NCI-H2227 (cell line): ENCODE measurements around the gene F13A1.

Experiments
- DNase-seq: peaks from one replicate; lab custom pipeline; 2025; ENCODE audit not compliant: unreplicated experiment; lab: John Stamatoyannopoulos, UW

Gene F13A1

GRCh38 chr6:6319952-6320811 is at the start of gene F13A1:
Gene F13A1, minus strand, starts transcription at chr6:6320662. Its CDS starts 1,998 bp downstream, at chr6:6318664.
- DNase-seq: no peak

- no peak for DNase-seq
Observed at GRCh38 chr6:6368684-6369052, 48.2 kb upstream of the F13A1 start.

DNA sequence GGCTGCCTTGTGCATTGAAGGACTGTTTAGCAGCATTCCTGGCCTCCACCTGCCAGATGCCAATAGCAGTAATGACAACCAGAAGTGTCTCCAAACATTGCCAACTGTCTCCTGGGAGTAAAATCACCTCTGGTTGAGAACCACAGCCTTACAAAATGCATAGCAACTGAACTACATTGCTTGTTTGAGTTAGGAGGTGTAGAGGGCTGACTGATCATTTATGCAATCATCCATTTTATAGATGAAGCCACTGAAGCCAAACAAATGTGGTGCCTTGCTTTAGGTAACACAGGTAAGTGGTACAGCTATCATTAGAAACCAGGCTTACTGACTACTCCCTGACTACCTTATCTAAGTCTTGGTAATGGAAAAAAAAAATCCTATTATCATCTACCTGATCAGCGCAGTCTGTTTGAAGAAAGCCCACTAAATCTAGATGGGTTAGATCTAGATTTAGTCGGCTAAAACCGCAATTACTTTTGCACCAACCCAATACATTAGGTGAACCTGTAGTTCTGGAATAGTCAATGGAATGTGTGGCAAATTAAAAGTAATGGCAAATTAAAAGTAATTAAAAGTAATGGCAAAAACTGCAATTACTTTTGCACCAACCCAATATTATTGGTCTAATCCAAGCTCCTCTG is 47.7 kb upstream of the F13A1 start:
- no peak for DNase-seq

DNA sequence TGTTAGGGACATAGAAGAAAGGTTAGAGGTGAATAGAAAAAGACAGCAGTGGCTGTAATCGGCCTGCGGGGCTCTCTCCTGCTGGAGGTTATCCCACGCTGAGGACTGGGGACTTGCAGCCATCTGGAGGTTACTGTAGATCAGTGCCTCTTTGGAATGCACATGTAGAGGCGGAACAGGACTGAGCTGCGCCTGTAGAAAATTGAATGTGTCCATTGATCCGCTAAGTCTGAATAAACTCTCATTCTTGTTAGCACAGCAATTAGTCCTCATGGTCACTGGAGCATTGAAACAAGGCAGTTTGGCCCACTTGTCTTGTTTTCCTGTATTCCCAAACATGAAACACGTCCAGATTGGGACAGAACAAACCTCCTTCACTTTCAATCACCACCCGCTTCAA is 46.3 kb upstream of the F13A1 start:
- DNase-seq: no peak

DNA sequence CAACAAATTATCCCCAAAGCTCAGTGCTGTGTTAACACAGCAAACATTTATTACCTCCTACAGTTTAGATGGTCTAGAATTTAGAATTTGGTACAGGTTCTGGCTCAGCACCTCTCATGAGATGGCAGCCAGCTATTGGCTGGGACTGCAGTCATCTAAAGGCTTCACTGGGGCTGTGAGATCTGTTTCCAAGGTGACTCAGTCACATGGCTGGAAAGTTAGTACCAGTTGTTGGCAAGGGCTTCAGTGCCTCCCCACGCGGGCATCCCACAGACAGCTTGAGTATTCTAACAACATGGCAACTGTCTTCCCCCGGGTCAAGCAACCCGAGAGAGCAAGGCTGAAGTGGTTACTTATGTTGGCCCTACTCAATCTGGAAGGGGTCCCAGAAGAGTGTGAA is 44.8 kb upstream of the F13A1 start:
- DNase-seq: no peak

DNA sequence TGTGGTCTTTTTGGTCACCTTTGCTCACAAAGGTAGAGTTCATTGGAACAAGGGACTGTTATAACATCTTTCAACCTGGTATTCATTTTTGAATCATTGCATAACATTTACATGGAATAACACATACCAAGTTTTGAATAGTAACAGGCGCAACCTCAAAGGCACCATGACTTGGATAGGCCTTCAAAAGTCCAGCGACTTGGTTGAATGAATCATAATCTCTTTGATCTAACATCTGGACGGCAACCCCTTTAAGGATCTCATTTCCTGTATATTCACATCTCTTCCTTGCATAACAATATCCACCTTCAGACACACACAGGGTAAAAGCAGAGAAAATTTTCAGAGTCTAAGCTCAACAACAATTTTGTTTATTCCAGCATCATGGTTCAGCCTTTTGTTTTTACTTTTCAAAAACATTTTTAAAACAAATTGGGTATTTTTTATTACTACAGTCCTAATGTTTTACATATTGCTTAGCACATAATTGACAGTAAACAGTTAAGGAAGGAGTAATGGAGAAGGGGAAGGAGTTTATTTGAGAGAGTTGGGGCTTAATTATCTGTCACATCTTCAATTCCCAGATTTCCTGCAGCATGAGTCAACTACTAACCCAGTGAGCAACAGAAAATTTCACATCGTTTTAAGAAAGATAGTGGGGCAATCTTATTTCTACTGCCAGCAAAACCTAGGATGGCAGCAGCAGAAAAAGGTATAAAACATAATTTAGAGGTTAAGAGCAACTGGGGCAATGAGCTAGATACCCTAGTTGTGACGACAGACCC is 41.8 kb upstream of the F13A1 start:
- DNase-seq: no peak

- DNase-seq: no peak
Observed at GRCh38 chr6:6357530-6357929, 37.1 kb upstream of the F13A1 start.

- no peak for DNase-seq
Observed at GRCh38 chr6:6357032-6357431, 36.6 kb upstream of the F13A1 start.

GRCh38 chr6:6352772-6353171 is 32.3 kb upstream of the F13A1 start:
- no peak for DNase-seq

DNA sequence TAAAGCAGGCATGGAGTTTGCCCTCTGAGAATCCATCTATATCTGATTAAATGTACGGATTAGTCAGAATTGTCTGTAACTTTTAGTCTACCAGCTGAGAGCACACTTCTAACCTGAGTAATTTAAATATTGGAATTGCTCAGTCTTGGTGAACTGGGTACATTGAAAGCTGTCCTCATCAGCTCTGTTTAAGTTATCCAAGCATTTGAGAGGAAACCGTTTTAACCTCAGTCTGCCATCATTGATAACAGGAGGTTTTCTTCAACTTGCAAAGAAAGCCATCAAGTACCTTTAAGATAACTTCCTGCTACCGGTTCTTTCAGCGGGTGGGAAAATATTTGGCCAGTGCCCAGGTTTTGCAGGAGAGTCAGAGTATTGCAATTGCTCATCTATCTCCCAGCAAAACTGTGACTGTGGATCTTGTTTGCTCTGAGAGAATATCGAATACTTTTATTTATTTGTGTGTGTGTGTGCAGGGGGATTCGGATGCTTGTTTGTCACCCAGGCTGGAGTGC is 31.1 kb upstream of the F13A1 start:
- DNase-seq: no peak

- DNase-seq: no peak
Observed at GRCh38 chr6:6350696-6351095, 30.2 kb upstream of the F13A1 start.

GRCh38 chr6:6348256-6348655 is 27.8 kb upstream of the F13A1 start:
- no peak for DNase-seq

GRCh38 chr6:6346427-6347023 is 26.1 kb upstream of the F13A1 start:
- no peak for DNase-seq

DNA sequence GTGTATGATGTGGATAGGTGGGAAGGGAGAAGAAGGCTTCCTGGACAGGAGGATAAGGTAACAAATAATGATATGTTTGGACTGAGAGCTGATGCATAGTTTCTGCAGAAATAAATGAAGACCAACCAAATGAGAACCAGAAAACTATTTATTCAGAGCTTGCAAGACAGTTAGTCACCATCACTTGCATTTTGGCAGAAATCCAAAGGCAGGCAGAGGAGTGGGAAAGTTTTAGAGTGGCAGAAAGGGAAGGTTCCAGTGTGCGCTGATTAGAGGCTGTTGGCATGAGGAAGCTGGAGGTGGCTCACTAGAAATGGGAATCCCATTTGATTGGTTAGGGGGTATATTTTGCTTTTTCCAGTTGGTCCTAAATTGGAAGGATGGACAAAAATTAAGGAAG is 13.0 kb upstream of the F13A1 start:
- no peak for DNase-seq

- no peak for DNase-seq
Observed at GRCh38 chr6:6332811-6333244, 12.4 kb upstream of the F13A1 start.

- DNase-seq: no peak
Observed at GRCh38 chr6:6331946-6332601, 11.6 kb upstream of the F13A1 start.

- no peak for DNase-seq
Observed at GRCh38 chr6:6331393-6331792, 10.9 kb upstream of the F13A1 start.

DNA sequence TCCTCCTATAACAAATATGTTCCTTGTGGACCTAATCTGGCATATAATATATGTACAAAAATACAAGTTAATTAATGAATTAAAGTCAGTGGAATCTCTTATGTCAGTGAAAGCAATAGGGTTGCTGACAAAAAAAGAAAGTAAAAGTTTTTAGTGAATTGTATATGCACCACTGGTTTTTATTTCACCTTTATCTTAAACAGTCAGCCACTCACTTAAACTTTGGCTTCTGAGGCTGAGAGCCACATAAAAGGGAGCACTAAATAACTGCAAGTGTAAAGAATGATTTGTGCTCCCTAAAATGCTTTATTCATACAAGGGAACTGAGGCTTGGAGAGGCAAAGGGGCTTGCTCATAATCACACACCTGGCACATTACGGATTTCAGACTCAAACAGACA is 9.9 kb upstream of the F13A1 start:
- no peak for DNase-seq

GRCh38 chr6:6328451-6328850 is 8.0 kb upstream of the F13A1 start:
- no peak for DNase-seq

GRCh38 chr6:6323352-6323751 is 2.9 kb upstream of the F13A1 start:
- DNase-seq: no peak

- no peak for DNase-seq
Observed at GRCh38 chr6:6320901-6321300, 439 bp upstream of the F13A1 start.
